K562 (cell line): Measurements from ENCODE around the gene PEX3. TPM values are rescaled to one million over a fixed set of nuclear protein-coding genes. Genes with fewer than 3 reads are reported as not detected.
A peak's percentile ranks its signal among the peaks of the same experiment; 100 is the strongest.

Experiments used
- CXXC5 ChIP-seq: fragments of 250-450 bp; sonication (Bioruptor Pico); IDR thresholded peaks from 2 replicates; pipeline ENCODE4 v1.8.0; 2022; ENCODE audit warnings: inconsistent platforms, mild to moderate bottlenecking, moderate library complexity
- ERF ChIP-seq: fragments of 450-650 bp; formaldehyde crosslinking; IDR thresholded peaks from 2 replicates; pipeline ENCODE4 v1.4.0; 2020; ENCODE audit warnings: mild to moderate bottlenecking, mixed read lengths
- ESRRA ChIP-seq: fragments of 450-650 bp; IDR thresholded peaks from 2 replicates; pipeline ENCODE4 v1.6.1; 2014; ENCODE audit warnings: low read depth, mild to moderate bottlenecking, moderate library complexity, borderline replicate concordance
- ETV1 ChIP-seq: fragments of 450-650 bp; conservative IDR thresholded peaks from 2 replicates; pipeline ENCODE4 v1.6.1; 2016; ENCODE audit warnings: missing genetic modification characterization, control low read depth, low read depth, missing compliant biosample characterization
- HDAC3 ChIP-seq: fragments of 450-650 bp; IDR thresholded peaks from 2 replicates; pipeline ENCODE4 v1.6.1; 2018; ENCODE audit warnings: borderline replicate concordance, mild to moderate bottlenecking, moderate library complexity; ENCODE audit not compliant: partially characterized antibody
- HINFP ChIP-seq: fragments of 450-650 bp; conservative IDR thresholded peaks from 2 replicates; pipeline ENCODE4 v1.6.1; 2016; ENCODE audit warnings: missing genetic modification characterization, low read depth, mild to moderate bottlenecking, control low read depth, missing compliant biosample characterization
- KLF1 ChIP-seq: fragments of 450-650 bp; IDR thresholded peaks from 2 replicates; pipeline ENCODE4 v1.6.1; 2016; ENCODE audit warnings: missing genetic modification characterization, missing compliant biosample characterization
- MCM3 ChIP-seq: fragments of 450-650 bp; IDR thresholded peaks from 2 replicates; pipeline ENCODE4 v1.6.1; 2016
- NR2C2 ChIP-seq, 2 experiments: fragments of 200-800 bp in 1 of 2; sonication (Bioruptor generic) in 1 of 2; sonication (generic) in 1 of 2; formaldehyde crosslinking in 1 of 2; IDR thresholded peaks; 2 replicates each; pipeline versions ENCODE4 v1.6.1 to v1.8.0; 2016 to 2022; ENCODE audit warnings: mild to moderate bottlenecking in 1 of 2, missing compliant biosample characterization in 1 of 2, missing genetic modification characterization in 1 of 2, missing genetic modification reagents in 1 of 2
- RBM17 ChIP-seq: fragments of 200-400 bp; formaldehyde crosslinking; IDR thresholded peaks from 2 replicates; pipeline ENCODE4 v1.6.1; 2017; ENCODE audit warnings: low read depth, mild to moderate bottlenecking, low read length, borderline replicate concordance
- RBM25 ChIP-seq: fragments of 200-400 bp; formaldehyde crosslinking; IDR thresholded peaks from 2 replicates; pipeline ENCODE4 v1.6.1; 2018; ENCODE audit warnings: low read length, low read depth, moderate library complexity; ENCODE audit not compliant: severe bottlenecking
- RBM39 ChIP-seq: fragments of 200-400 bp; formaldehyde crosslinking; optimal IDR thresholded peaks from 2 replicates; pipeline ENCODE3; 2018; ENCODE audit warnings: low read depth, low read length
- TAL1 ChIP-seq: fragments of 450-650 bp; IDR thresholded peaks from 2 replicates; pipeline ENCODE4 v1.6.1; 2016; ENCODE audit warnings: mild to moderate bottlenecking
- ZBTB43 ChIP-seq: sonication (generic); formaldehyde crosslinking; IDR thresholded peaks from 2 replicates; pipeline ENCODE4 v1.8.0; 2023; ENCODE audit warnings: mild to moderate bottlenecking, missing genetic modification reagents
- ZBTB9 ChIP-seq: fragments of 450-650 bp; formaldehyde crosslinking; IDR thresholded peaks from 2 replicates; pipeline ENCODE4 v1.4.0; 2020; ENCODE audit warnings: mild to moderate bottlenecking, moderate library complexity
- ZC3H8 ChIP-seq: fragments of 450-650 bp; IDR thresholded peaks from 2 replicates; pipeline ENCODE4 v1.6.1; 2017
- ZNF512 ChIP-seq: IDR thresholded peaks from 2 replicates; pipeline ENCODE4 v1.6.1; 2016; ENCODE audit warnings: missing genetic modification characterization, missing compliant biosample characterization
- polyA plus RNA-seq, 8 experiments: library from polyadenylated mRNA; depleted of rRNA in 4 of 8; stranded (reverse) in 5 of 8; unstranded in 3 of 8; fragments of >200 nt; fragmentation: Nextera tagmentation in 2 of 8; fragmentation: Illumina TruSeq in 1 of 8; extraction: Ambion mirVana in 2 of 8; extraction: Trizol in 1 of 8; gene quantifications; 2 replicates each; pipeline versions ENCODE4 v1.2.1 to v1.2.3, GENCODE V29; 2011 to 2014; ENCODE audit warnings: inconsistent platforms in 1 of 8, missing spikeins in 1 of 8
- total RNA-seq, 7 experiments: library from RNA; depleted of rRNA in 6 of 7; stranded (reverse); fragments of >200 nt in 6 of 7; fragmentation: Illumina TruSeq in 2 of 7; extraction: Trizol in 2 of 7; gene quantifications; 2 replicates each; pipeline versions ENCODE4 v1.2.1 to v1.2.3, GENCODE V29; 2011 to 2021; ENCODE audit warnings: low replicate concordance in 1 of 7
- TF ChIP-seq, protein P1 (sequence below): fragments of 450-650 bp; formaldehyde crosslinking; IDR thresholded peaks from 2 replicates; pipeline ENCODE4 v1.4.0; 2022; ENCODE audit warnings: missing genetic modification characterization
- TF ChIP-seq, protein P2 (sequence below), 2 experiments: fragments of 250-450 bp in 1 of 2; fragments of 450-650 bp in 1 of 2; sonication (Bioruptor Pico) in 1 of 2; IDR thresholded peaks; 2 replicates each; pipeline versions ENCODE4 v1.6.1 to v1.8.0; 2016 to 2021; ENCODE audit warnings: mild to moderate bottlenecking in 2 of 2, moderate library complexity in 2 of 2, missing compliant biosample characterization in 1 of 2, missing genetic modification characterization in 1 of 2

The PEX3 gene
- total and polyA plus RNA-seq, 9 of the 15 experiments (the other 6 are each of a cell fraction or from before 2014, with no cell fraction given) = 17.3 to 69.6 (median 32.7) TPM

GRCh38 chr6:143516690-143517446 is 66.3 kb downstream of the PEX3 start (continued):
- TF ChIP-seq ZNF512 (tag) = peak; percentile 100
- no peak for TF ChIP-seq RBM17
- TF ChIP-seq HDAC3 = no peak
- no peak for TF ChIP-seq CXXC5 (CRISPR knock-in tag)
- TF ChIP-seq MCM3 = no peak
- no peak for TF ChIP-seq ZBTB9 (CRISPR knock-in tag)
- TF ChIP-seq, protein P1, sequence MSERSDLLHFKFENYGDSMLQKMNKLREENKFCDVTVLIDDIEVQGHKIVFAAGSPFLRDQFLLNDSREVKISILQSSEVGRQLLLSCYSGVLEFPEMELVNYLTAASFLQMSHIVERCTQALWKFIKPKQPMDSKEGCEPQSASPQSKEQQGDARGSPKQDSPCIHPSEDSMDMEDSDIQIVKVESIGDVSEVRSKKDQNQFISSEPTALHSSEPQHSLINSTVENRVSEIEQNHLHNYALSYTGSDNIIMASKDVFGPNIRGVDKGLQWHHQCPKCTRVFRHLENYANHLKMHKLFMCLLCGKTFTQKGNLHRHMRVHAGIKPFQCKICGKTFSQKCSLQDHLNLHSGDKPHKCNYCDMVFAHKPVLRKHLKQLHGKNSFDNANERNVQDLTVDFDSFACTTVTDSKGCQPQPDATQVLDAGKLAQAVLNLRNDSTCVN = peak; percentile 87; the same call in 1 of the 2 replicates
- peak; percentile 46; the same call in 1 of the 2 replicates for TF ChIP-seq HINFP (tag)
- no peak for TF ChIP-seq ESRRA
- TF ChIP-seq KLF1 (tag) = no peak
- TF ChIP-seq NR2C2 (CRISPR knock-in tag; IDR thresholded peaks at IDR 0.05) = no peak
- TF ChIP-seq NR2C2 (tag; IDR thresholded peaks at IDR 0.05) = no peak
- no peak for TF ChIP-seq ZC3H8
- no peak for TF ChIP-seq RBM25
- TF ChIP-seq RBM39 = no peak
- no peak for TF ChIP-seq ZBTB43 (CRISPR knock-in tag)
- TF ChIP-seq, protein P2, sequence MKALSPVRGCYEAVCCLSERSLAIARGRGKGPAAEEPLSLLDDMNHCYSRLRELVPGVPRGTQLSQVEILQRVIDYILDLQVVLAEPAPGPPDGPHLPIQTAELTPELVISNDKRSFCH (CRISPR knock-in tag; IDR thresholded peaks at IDR 0.05) = no peak
- TF ChIP-seq, protein P2 (tag; IDR thresholded peaks at IDR 0.05) = no peak
- TF ChIP-seq ERF (CRISPR knock-in tag) = no peak
- 0 out of 2 replicates have a peak, but pooled peaks have one; percentile 5 for TF ChIP-seq TAL1
- TF ChIP-seq ETV1 (tag) = no peak
